Measurements from ENCODE around the gene NAA38.

Gene NAA38

DNA sequence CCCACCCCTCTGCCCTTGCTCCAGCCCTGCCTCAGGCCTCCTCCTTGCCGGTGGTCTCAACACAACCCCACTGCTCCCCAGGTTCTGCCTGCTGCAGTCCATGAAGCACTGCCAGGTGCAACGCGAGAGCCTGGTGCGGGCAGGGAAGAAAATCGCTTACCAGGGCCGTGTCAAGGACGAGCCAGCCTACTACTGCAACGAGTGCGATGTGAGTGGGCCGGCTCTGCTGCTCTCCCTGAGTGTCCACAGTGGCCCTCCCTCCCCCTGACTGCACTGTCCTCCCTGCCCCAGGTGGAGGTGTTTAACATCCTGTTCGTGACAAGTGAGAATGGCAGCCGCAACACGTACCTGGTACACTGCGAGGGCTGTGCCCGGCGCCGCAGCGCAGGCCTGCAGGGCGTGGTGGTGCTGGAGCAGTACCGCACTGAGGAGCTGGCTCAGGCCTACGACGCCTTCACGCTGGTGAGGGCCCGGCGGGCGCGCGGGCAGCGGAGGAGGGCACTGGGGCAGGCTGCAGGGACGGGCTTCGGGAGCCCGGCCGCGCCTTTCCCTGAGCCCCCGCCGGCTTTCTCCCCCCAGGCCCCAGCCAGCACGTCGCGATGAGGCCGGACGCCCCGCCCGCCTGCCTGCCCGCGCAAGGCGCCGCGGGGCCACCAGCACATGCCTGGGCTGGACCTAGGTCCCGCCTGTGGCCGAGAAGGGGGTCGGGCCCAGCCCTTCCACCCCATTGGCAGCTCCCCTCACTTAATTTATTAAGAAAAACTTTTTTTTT lies 4.3 kb downstream of the NAA38 start:
- FAIRE-seq (no peak), DNase-seq (ENCODE audit: insufficient read length, low spot score) (no peak)
- TF ChIP-seq POU2F2 (IDR thresholded peaks at IDR 0.05; ENCODE audit: low read depth, low read length) (no peak), TAF1 (IDR thresholded peaks at IDR 0.05; ENCODE audit: low read depth, low read length) (no peak)

DNA sequence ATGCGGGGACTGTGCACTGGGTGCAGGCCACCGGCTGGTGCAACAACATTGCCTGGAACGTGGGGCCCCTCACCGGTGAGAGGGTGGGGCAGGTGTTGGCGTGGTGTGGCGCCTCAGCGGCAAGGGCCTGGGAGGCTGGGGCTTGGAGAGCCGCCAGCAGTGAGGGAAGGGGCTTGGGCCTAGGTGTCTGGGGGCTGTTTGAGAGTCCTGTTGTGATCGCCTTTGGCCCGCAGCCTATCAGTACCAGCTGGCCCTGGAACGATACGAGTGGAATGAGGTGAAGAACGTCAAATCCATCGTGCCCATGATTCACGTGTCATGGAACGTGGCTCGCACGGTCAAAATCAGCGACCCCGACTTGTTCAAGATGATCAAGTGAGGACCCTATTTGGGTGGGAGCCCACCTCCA lies 5.1 kb downstream of the NAA38 start:
- TF ChIP-seq POLR2AphosphoS5 (IDR thresholded peaks at IDR 0.05; ENCODE audit: low read depth, low read length) (no peak), SPI1 (IDR thresholded peaks at IDR 0.05; ENCODE audit: low read depth, low read length) (no peak), POLR2A (IDR thresholded peaks at IDR 0.05; ENCODE audit: low read depth, low read length) (no peak), POU2F2 (IDR thresholded peaks at IDR 0.05; ENCODE audit: low read depth, low read length) (no peak), PAX5 (IDR thresholded peaks at IDR 0.05; ENCODE audit: insufficient read depth, low read length, severe bottlenecking) (no peak), TAF1 (IDR thresholded peaks at IDR 0.05; ENCODE audit: low read depth, low read length) (no peak)
- FAIRE-seq, result peak; percentile 43
- no peak for DNase-seq (ENCODE audit: insufficient read length, low spot score)

- peak; percentile 58; the same call in 1 of the 2 replicates for TF ChIP-seq POU2F2 (IDR thresholded peaks at IDR 0.05; ENCODE audit: low read depth, low read length)
- no peak for TF ChIP-seq PAX5 (IDR thresholded peaks at IDR 0.05; ENCODE audit: insufficient read depth, low read length, severe bottlenecking)
- TF ChIP-seq POLR2A (IDR thresholded peaks at IDR 0.05; ENCODE audit: low read depth, low read length), result peak; percentile 31; the same call in 1 of the 2 replicates
- peak; percentile 68 for TF ChIP-seq SPI1 (IDR thresholded peaks at IDR 0.05; ENCODE audit: low read depth, low read length)
- TF ChIP-seq TAF1 (IDR thresholded peaks at IDR 0.05; ENCODE audit: low read depth, low read length), result no peak
- peak; percentile 78; the same call in 1 of the 2 replicates for TF ChIP-seq POLR2AphosphoS5 (IDR thresholded peaks at IDR 0.05; ENCODE audit: low read depth, low read length)
- DNase-seq (ENCODE audit: insufficient read length, low spot score), result peak; percentile 90
- FAIRE-seq, result peak; percentile 100
Observed at GRCh38 chr17:7851438-7852261, 5.7 kb downstream of the NAA38 start.

DNA sequence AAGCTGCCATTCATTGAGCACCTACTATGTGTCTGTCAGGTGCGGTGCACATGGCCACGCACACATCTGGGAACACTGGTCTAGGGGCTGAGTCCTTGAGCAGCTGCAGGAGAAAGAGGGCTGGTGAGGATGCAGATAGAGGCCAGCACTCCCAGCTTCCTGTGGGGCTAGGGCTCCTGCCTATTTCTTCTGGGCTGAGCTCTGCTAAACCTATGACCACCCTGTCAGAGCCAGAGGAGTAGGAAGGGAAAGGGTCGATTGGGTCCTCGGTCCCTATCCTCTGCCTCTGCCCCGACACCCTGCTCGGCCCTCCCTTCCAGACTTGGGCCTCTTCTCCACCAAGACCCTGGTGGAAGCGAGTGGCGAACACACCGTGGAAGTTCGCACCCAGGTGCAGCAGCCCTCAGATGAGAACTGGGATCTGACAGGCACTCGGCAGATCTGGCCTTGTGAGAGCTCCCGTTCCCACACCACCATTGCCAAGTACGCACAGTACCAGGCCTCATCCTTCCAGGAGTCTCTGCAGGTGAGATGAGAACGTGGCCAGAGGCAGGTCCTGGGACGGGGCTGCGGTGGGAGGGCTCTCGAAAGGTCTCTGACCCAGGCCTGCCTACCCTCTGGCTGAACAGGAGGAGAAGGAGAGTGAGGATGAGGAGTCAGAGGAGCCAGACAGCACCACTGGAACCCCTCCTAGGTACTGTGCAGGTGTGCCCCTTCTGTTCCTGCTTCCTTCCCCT lies 6.5 kb downstream of the NAA38 start:
- DNase-seq (ENCODE audit: insufficient read length, low spot score) (no peak), FAIRE-seq (no peak)
- TF ChIP-seq SPI1 (IDR thresholded peaks at IDR 0.05; ENCODE audit: low read depth, low read length), result no peak
- no peak for TF ChIP-seq TAF1 (IDR thresholded peaks at IDR 0.05; ENCODE audit: low read depth, low read length)
- no peak for TF ChIP-seq POU2F2 (IDR thresholded peaks at IDR 0.05; ENCODE audit: low read depth, low read length)
- peak; percentile 10; the same call in 1 of the 2 replicates for TF ChIP-seq POLR2A (IDR thresholded peaks at IDR 0.05; ENCODE audit: low read depth, low read length)
- TF ChIP-seq PAX5 (IDR thresholded peaks at IDR 0.05; ENCODE audit: insufficient read depth, low read length, severe bottlenecking), result no peak
- no peak for TF ChIP-seq POLR2AphosphoS5 (IDR thresholded peaks at IDR 0.05; ENCODE audit: low read depth, low read length)

DNA sequence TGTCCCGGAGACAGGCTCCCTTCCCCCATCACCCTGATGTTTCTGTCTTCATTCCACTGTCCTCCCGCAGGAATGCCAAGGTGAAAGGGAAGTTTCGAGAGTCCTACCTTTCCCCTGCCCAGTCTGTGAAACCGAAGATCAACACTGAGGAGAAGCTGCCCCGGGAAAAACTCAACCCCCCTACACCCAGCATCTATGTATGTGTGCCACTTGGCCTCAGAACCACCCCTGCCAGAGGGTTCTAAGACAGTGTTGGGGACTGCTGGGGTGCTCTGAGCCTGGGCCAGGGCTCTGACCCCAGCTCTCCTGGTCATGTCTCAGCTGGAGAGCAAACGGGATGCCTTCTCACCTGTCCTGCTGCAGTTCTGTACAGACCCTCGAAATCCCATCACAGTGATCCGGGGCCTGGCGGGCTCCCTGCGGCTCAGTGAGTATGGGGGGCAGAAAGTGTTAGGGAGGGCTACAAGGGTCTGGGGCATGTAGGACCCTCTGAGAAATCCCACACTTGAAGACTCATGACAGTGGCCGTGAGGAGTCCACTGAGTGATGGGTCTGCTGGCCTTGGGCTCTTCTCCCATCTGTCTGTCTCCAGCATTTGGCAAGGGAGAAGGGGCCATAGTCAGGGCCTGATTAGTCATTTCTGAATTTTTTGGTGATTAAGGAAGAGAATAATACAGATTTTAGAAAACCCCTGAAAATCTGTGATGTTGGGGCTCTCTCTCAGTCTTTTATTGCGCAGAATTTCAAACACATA lies 7.4 kb downstream of the NAA38 start:
- FAIRE-seq (no peak), DNase-seq (ENCODE audit: insufficient read length, low spot score) (no peak)
- no peak for TF ChIP-seq POLR2AphosphoS5 (IDR thresholded peaks at IDR 0.05; ENCODE audit: low read depth, low read length)
- TF ChIP-seq PAX5 (IDR thresholded peaks at IDR 0.05; ENCODE audit: insufficient read depth, low read length, severe bottlenecking), result no peak
- no peak for TF ChIP-seq POLR2A (IDR thresholded peaks at IDR 0.05; ENCODE audit: low read depth, low read length)
- no peak for TF ChIP-seq TAF1 (IDR thresholded peaks at IDR 0.05; ENCODE audit: low read depth, low read length)
- TF ChIP-seq POU2F2 (IDR thresholded peaks at IDR 0.05; ENCODE audit: low read depth, low read length), result no peak
- TF ChIP-seq SPI1 (IDR thresholded peaks at IDR 0.05; ENCODE audit: low read depth, low read length), result no peak

- DNase-seq (ENCODE audit: insufficient read length, low spot score), result no peak
- TF ChIP-seq POU2F2 (IDR thresholded peaks at IDR 0.05; ENCODE audit: low read depth, low read length) (no peak), POLR2A (IDR thresholded peaks at IDR 0.05; ENCODE audit: low read depth, low read length) (no peak), POLR2AphosphoS5 (IDR thresholded peaks at IDR 0.05; ENCODE audit: low read depth, low read length) (no peak)
- no peak for FAIRE-seq
Observed at GRCh38 chr17:7849130-7849750, 8.1 kb downstream of the NAA38 start.

- DNase-seq (ENCODE audit: insufficient read length, low spot score), result no peak
- FAIRE-seq, result no peak
- TF ChIP-seq POLR2A (IDR thresholded peaks at IDR 0.05; ENCODE audit: low read depth, low read length), result no peak
- no peak for TF ChIP-seq PAX5 (IDR thresholded peaks at IDR 0.05; ENCODE audit: insufficient read depth, low read length, severe bottlenecking)
- no peak for TF ChIP-seq SPI1 (IDR thresholded peaks at IDR 0.05; ENCODE audit: low read depth, low read length)
- TF ChIP-seq POU2F2 (IDR thresholded peaks at IDR 0.05; ENCODE audit: low read depth, low read length), result no peak
- TF ChIP-seq TAF1 (IDR thresholded peaks at IDR 0.05; ENCODE audit: low read depth, low read length), result no peak
- no peak for TF ChIP-seq POLR2AphosphoS5 (IDR thresholded peaks at IDR 0.05; ENCODE audit: low read depth, low read length)
Observed at GRCh38 chr17:7848739-7849129, 8.6 kb downstream of the NAA38 start.

- TF ChIP-seq PAX5 (IDR thresholded peaks at IDR 0.05; ENCODE audit: insufficient read depth, low read length, severe bottlenecking) (no peak), POLR2AphosphoS5 (IDR thresholded peaks at IDR 0.05; ENCODE audit: low read depth, low read length) (no peak), TAF1 (IDR thresholded peaks at IDR 0.05; ENCODE audit: low read depth, low read length) (no peak), POU2F2 (IDR thresholded peaks at IDR 0.05; ENCODE audit: low read depth, low read length) (no peak), SPI1 (IDR thresholded peaks at IDR 0.05; ENCODE audit: low read depth, low read length) (no peak), POLR2A (IDR thresholded peaks at IDR 0.05; ENCODE audit: low read depth, low read length) (no peak)
- FAIRE-seq, result no peak
- no peak for DNase-seq (ENCODE audit: insufficient read length, low spot score)
Observed at GRCh38 chr17:7848131-7848579, 9.2 kb downstream of the NAA38 start.
